Measurements from ENCODE around the gene KLHL7. TPM values are rescaled to one million over a fixed set of nuclear protein-coding genes. Genes with fewer than 3 reads are reported as not detected.

The KLHL7 gene
- total RNA-seq, 2 donors from 2014 or later: 37.5 to 54.6 TPM

- Histone ChIP-seq H3K4me3 (ENCODE audit: low read length) (no peak overlapping the region), H3K9ac (ENCODE audit: extremely low read depth, low read length, poor library complexity, severe bottlenecking) (no peak overlapping the region), H3K27ac (ENCODE audit: low read depth, low read length) (no peak overlapping the region), H3K9me3 (ENCODE audit: control insufficient read depth, low read length) (peaks cover 5% of the 10 kb centered on the region), H3K36me3 (ENCODE audit: control insufficient read depth, insufficient read depth, low read length) (no peaks in the 10 kb centered on the region), H3K4me1 (ENCODE audit: control insufficient read depth, insufficient read depth, low read length) (no peaks in the 10 kb centered on the region), H3K27me3 (ENCODE audit: control insufficient read depth, insufficient read depth, low read length, poor library complexity, severe bottlenecking) (no peaks in the 10 kb centered on the region)
- Mint-ChIP-seq H3K36me3 (ENCODE audit: low read depth) (peaks cover 13% of the 10 kb centered on the region), H3K27me3 (ENCODE audit: insufficient read depth) (no peaks in the 10 kb centered on the region), H3K27ac (no peak overlapping the region), H3K4me3 (no peak overlapping the region), H3K9me3 (peaks cover 6% of the 10 kb centered on the region), H3K4me1 (peaks cover 4% of the 10 kb centered on the region)
- DNase-seq: no peak
- no peak for TF ChIP-seq CTCF (conservative IDR thresholded peaks at IDR 0.05)
- 83 to 100% methylated on average over 1 of the region's 1 CpG for WGBS, 2 experiments (ENCODE audit: insufficient coverage in 1 of 2, insufficient read length in 1 of 2)
These were observed 30.2 kb downstream of the KLHL7 start for GRCh38 chr7:23135755-23136154.

- peaks cover 4% of the 10 kb centered on the region for H3K4me1 Mint-ChIP-seq
- Histone ChIP-seq H3K9ac (ENCODE audit: extremely low read depth, low read length, poor library complexity, severe bottlenecking) (no peak overlapping the region), H3K27ac (ENCODE audit: low read depth, low read length) (no peak overlapping the region), H3K9me3 (ENCODE audit: control insufficient read depth, low read length) (peaks cover 5% of the 10 kb centered on the region), H3K4me3 (ENCODE audit: low read length) (no peak overlapping the region), H3K36me3 (ENCODE audit: control insufficient read depth, insufficient read depth, low read length) (peaks cover 4% of the 10 kb centered on the region), H3K4me1 (ENCODE audit: control insufficient read depth, insufficient read depth, low read length) (no peaks in the 10 kb centered on the region), H3K27me3 (ENCODE audit: control insufficient read depth, insufficient read depth, low read length, poor library complexity, severe bottlenecking) (no peaks in the 10 kb centered on the region)
- H3K27me3 Mint-ChIP-seq (ENCODE audit: insufficient read depth): no peaks in the 10 kb centered on the region
- H3K27ac Mint-ChIP-seq: no peak overlapping the region
- no peak for TF ChIP-seq CTCF (conservative IDR thresholded peaks at IDR 0.05)
- peaks cover 6% of the 10 kb centered on the region for H3K9me3 Mint-ChIP-seq
- H3K36me3 Mint-ChIP-seq (ENCODE audit: low read depth): peaks cover 16% of the 10 kb centered on the region
- DNase-seq: no peak
- no peak overlapping the region for H3K4me3 Mint-ChIP-seq
- 90 to 91% methylated on average over 1 of the region's 1 CpG for WGBS, 2 experiments (ENCODE audit: insufficient coverage in 1 of 2, insufficient read length in 1 of 2)
These were observed 30.6 kb downstream of the KLHL7 start for GRCh38 chr7:23136216-23136615.

- Histone ChIP-seq H3K9ac (ENCODE audit: extremely low read depth, low read length, poor library complexity, severe bottlenecking) (no peak overlapping the region), H3K4me1 (ENCODE audit: control insufficient read depth, insufficient read depth, low read length) (no peaks in the 10 kb centered on the region), H3K4me3 (ENCODE audit: low read length) (no peak overlapping the region), H3K9me3 (ENCODE audit: control insufficient read depth, low read length) (no peaks in the 10 kb centered on the region), H3K27ac (ENCODE audit: low read depth, low read length) (no peak overlapping the region), H3K27me3 (ENCODE audit: control insufficient read depth, insufficient read depth, low read length, poor library complexity, severe bottlenecking) (no peaks in the 10 kb centered on the region), H3K36me3 (ENCODE audit: control insufficient read depth, insufficient read depth, low read length) (no peaks in the 10 kb centered on the region)
- Mint-ChIP-seq H3K36me3 (ENCODE audit: low read depth) (peaks cover 8% of the 10 kb centered on the region), H3K27ac (no peak overlapping the region), H3K4me3 (no peak overlapping the region), H3K9me3 (no peaks in the 10 kb centered on the region), H3K27me3 (ENCODE audit: insufficient read depth) (no peaks in the 10 kb centered on the region), H3K4me1 (peaks cover 4% of the 10 kb centered on the region)
- no peak for TF ChIP-seq CTCF (conservative IDR thresholded peaks at IDR 0.05)
- no peak for DNase-seq
- 68 to 78% methylated on average over 4 to 6 of the region's 6 CpGs for WGBS, 2 experiments (ENCODE audit: insufficient coverage in 1 of 2, insufficient read length in 1 of 2)
These were observed 52.1 kb downstream of the KLHL7 start for GRCh38 chr7:23157679-23158078.

Measured in endodermal cell (in vitro differentiated cells).